ENCODE data around the gene ANO4.

ANO4 gene

GRCh38 chr12:100875156-100875555 lies 80.6 kb downstream of the ANO4 start:
- no peak for DNase-seq (ENCODE audit: low read depth in 2 of 2)
- TF ChIP-seq CTCF (IDR thresholded peaks at IDR 0.05; ENCODE audit: low read depth, low read length) = no peak
- no peak overlapping the region for H3K4me3 ChIP-seq (replicated peaks in 1 of 2; ENCODE audit: low read depth in 2 of 2, low read length in 2 of 2)

GRCh38 chr12:100875771-100876170 lies 81.2 kb downstream of the ANO4 start:
- TF ChIP-seq CTCF (IDR thresholded peaks at IDR 0.05; ENCODE audit: low read depth, low read length) = no peak
- H3K4me3 ChIP-seq (replicated peaks in 1 of 2; ENCODE audit: low read depth in 2 of 2, low read length in 2 of 2) = no peak overlapping the region
- no peak for DNase-seq (ENCODE audit: low read depth in 2 of 2)

GRCh38 chr12:100877776-100878175 lies 83.2 kb downstream of the ANO4 start:
- peak; percentile 31 for TF ChIP-seq CTCF (IDR thresholded peaks at IDR 0.05; ENCODE audit: low read depth, low read length)
- DNase-seq (ENCODE audit: low read depth in 2 of 2) = no peak
- H3K4me3 ChIP-seq (replicated peaks in 1 of 2; ENCODE audit: low read depth in 2 of 2, low read length in 2 of 2) = no peak overlapping the region

- DNase-seq (ENCODE audit: low read depth in 2 of 2) = no peak
- no peak for TF ChIP-seq CTCF (IDR thresholded peaks at IDR 0.05; ENCODE audit: low read depth, low read length)
Measured at GRCh38 chr12:100895192-100895591, 100.6 kb downstream of the ANO4 start.

GRCh38 chr12:100896192-100896591 lies 101.6 kb downstream of the ANO4 start:
- DNase-seq (ENCODE audit: low read depth in 2 of 2) = no peak
- no peak for TF ChIP-seq CTCF (IDR thresholded peaks at IDR 0.05; ENCODE audit: low read depth, low read length)
- no peak overlapping the region for H3K4me3 ChIP-seq (replicated peaks in 1 of 2; ENCODE audit: low read depth in 2 of 2, low read length in 2 of 2)

More at GRCh38 chr12:100895192-100895591, 100.6 kb downstream of the ANO4 start:
- H3K4me3 ChIP-seq (replicated peaks in 1 of 2; ENCODE audit: low read depth in 2 of 2, low read length in 2 of 2) = no peak overlapping the region

- H3K4me3 ChIP-seq (replicated peaks in 1 of 2; ENCODE audit: low read depth in 2 of 2, low read length in 2 of 2) = no peak overlapping the region
- no peak for DNase-seq (ENCODE audit: low read depth in 2 of 2)
- TF ChIP-seq CTCF (IDR thresholded peaks at IDR 0.05; ENCODE audit: low read depth, low read length) = no peak
Measured at GRCh38 chr12:100897240-100897639, 102.7 kb downstream of the ANO4 start.

GRCh38 chr12:100899301-100899700 lies 104.7 kb downstream of the ANO4 start:
- no peak for TF ChIP-seq CTCF (IDR thresholded peaks at IDR 0.05; ENCODE audit: low read depth, low read length)
- H3K4me3 ChIP-seq (replicated peaks in 1 of 2; ENCODE audit: low read depth in 2 of 2, low read length in 2 of 2) = no peak overlapping the region
- no peak for DNase-seq (ENCODE audit: low read depth in 2 of 2)

Data from cardiac fibroblast (primary cell).